SK-N-MC (cell line): Measurements from ENCODE around the gene LRCH1.

Source experiments
- EZH2 ChIP-seq: fragments of 200-600 bp; sonication (generic); IDR thresholded peaks from one replicate; pipeline ENCODE4 v1.6.1; 2017; ENCODE audit warnings: antibody characterized with exemption
- POLR2AphosphoS5 ChIP-seq: IDR thresholded peaks from 2 replicates; pipeline ENCODE4 v1.6.1; 2012; ENCODE audit warnings: mild to moderate bottlenecking, low read depth, low read length, borderline replicate concordance

GRCh38 chr13:46569456-46569855 lies 16.5 kb downstream of the LRCH1 start:
- no peak for TF ChIP-seq POLR2AphosphoS5
- TF ChIP-seq EZH2: no peak
